GM23248 (cell line): ENCODE results near the gene MME.

Experiments
- EZH2 ChIP-seq: fragments of 200-600 bp; sonication (generic); IDR thresholded peaks from 2 replicates; pipeline ENCODE4 v1.6.1; 2018; ENCODE audit warnings: antibody characterized with exemption, mild to moderate bottlenecking; ENCODE audit not compliant: insufficient read depth, poor library complexity, severe bottlenecking
- EZH2phosphoT487 ChIP-seq: fragments of 200-600 bp; sonication (generic); IDR thresholded peaks from 2 replicates; pipeline ENCODE4 v1.6.1; 2018; ENCODE audit warnings: antibody characterized with exemption, moderate library complexity, mild to moderate bottlenecking, low read depth; ENCODE audit not compliant: insufficient read depth

- TF ChIP-seq EZH2 (no peak), EZH2phosphoT487 (no peak)
These were observed 110.6 kb downstream of the MME start for GRCh38 chr3:155190691-155191090.
